Measurements from ENCODE around the gene TAF11L13. TPM values are rescaled to one million over a fixed set of nuclear protein-coding genes. Genes with fewer than 3 reads are reported as not detected.
"Not testable (repeated sequence)": the region's sequence is repeated elsewhere in the genome, so short reads cannot be mapped to it uniquely, and the experiment has no call there.

Gene TAF11L13
- total RNA-seq, 3 donors from 2014 or later, result not detected

- Histone ChIP-seq H3K4me3 (no peak overlapping the region), H3K36me3 (no peaks in the 10 kb centered on the region), H3K4me1 (no peaks in the 10 kb centered on the region), H3K9me3 (no peaks in the 10 kb centered on the region), H3K27me3 (no peaks in the 10 kb centered on the region), H3K27ac (no peak overlapping the region)
- intact Hi-C loops (cut with DNase I; ENCODE audit: low total_unique reads), result no loop called here
- TF ChIP-seq CTCF (IDR thresholded peaks at IDR 0.05) (no peak), POLR2A (IDR thresholded peaks at IDR 0.05) (no peak), POLR2AphosphoS5 (IDR thresholded peaks at IDR 0.05) (no peak)
- no peak for DNase-seq (ENCODE audit: low spot score in 2 of 2)
Measured at GRCh38 chr5:17614872-17615605, 16.8 kb upstream of the TAF11L13 start.

- intact Hi-C loops (cut with DNase I; ENCODE audit: low total_unique reads), result no loop called here
Measured at GRCh38 chr5:17619354-17619753, 12.5 kb upstream of the TAF11L13 start.

GRCh38 chr5:17620627-17621026, 11.3 kb upstream of the TAF11L13 start:
- Histone ChIP-seq H3K9me3 (no peaks in the 10 kb centered on the region), H3K4me3 (no peak overlapping the region), H3K36me3 (no peaks in the 10 kb centered on the region), H3K4me1 (no peaks in the 10 kb centered on the region), H3K27ac (no peak overlapping the region), H3K27me3 (no peaks in the 10 kb centered on the region)
- DNase-seq (ENCODE audit: low spot score in 2 of 2), result no peak
- intact Hi-C loops (cut with DNase I; ENCODE audit: low total_unique reads), result no loop called here
- TF ChIP-seq POLR2AphosphoS5 (IDR thresholded peaks at IDR 0.05) (no peak), POLR2A (IDR thresholded peaks at IDR 0.05) (no peak)

More at GRCh38 chr5:17619354-17619753, 12.5 kb upstream of the TAF11L13 start:
- H3K4me1 ChIP-seq, result no peaks in the 10 kb centered on the region
- no peaks in the 10 kb centered on the region for H3K27me3 ChIP-seq
- DNase-seq (ENCODE audit: low spot score in 2 of 2), result no peak
- no peak for TF ChIP-seq POLR2A (IDR thresholded peaks at IDR 0.05)
- TF ChIP-seq CTCF (IDR thresholded peaks at IDR 0.05), result no peak
- no peak for TF ChIP-seq POLR2AphosphoS5 (IDR thresholded peaks at IDR 0.05)
- H3K27ac ChIP-seq, result no peak overlapping the region
- H3K9me3 ChIP-seq, result no peaks in the 10 kb centered on the region
- no peaks in the 10 kb centered on the region for H3K36me3 ChIP-seq
- H3K4me3 ChIP-seq, result no peak overlapping the region

GRCh38 chr5:17625686-17626085, 6.2 kb upstream of the TAF11L13 start:
- Histone ChIP-seq H3K4me3 (no peak overlapping the region), H3K27ac (no peak overlapping the region), H3K9me3 (no peaks in the 10 kb centered on the region), H3K36me3 (no peaks in the 10 kb centered on the region), H3K4me1 (no peaks in the 10 kb centered on the region), H3K27me3 (no peaks in the 10 kb centered on the region)
- intact Hi-C loops (cut with DNase I; ENCODE audit: low total_unique reads), result no loop called here
- DNase-seq (ENCODE audit: low spot score in 2 of 2), result no peak
- no peak for TF ChIP-seq POLR2AphosphoS5 (IDR thresholded peaks at IDR 0.05)
- TF ChIP-seq CTCF (IDR thresholded peaks at IDR 0.05), result no peak
- no peak for TF ChIP-seq POLR2A (IDR thresholded peaks at IDR 0.05)

GRCh38 chr5:17634160-17634559, 2.3 kb downstream of the TAF11L13 start, which contains the start of gene TAF11L14:
TSS of gene TAF11L14 (plus strand) at chr5:17634460.
- H3K27me3 ChIP-seq, result no peaks in the 10 kb centered on the region
- DNase-seq (ENCODE audit: low spot score in 2 of 2), result no peak
- H3K4me1 ChIP-seq, result no peaks in the 10 kb centered on the region
- no peak within 1 kb of the TSS for H3K27ac ChIP-seq
- TF ChIP-seq POLR2AphosphoS5 (IDR thresholded peaks at IDR 0.05), result no peak
- intact Hi-C loops (cut with DNase I; ENCODE audit: low total_unique reads), result no loop called here
- H3K36me3 ChIP-seq, result no peaks in the 10 kb centered on the region
- no peak within 1 kb of the TSS for H3K4me3 ChIP-seq
- no peaks in the 10 kb centered on the region for H3K9me3 ChIP-seq

- intact Hi-C loops (cut with DNase I; ENCODE audit: low total_unique reads); H3K9me3 ChIP-seq; H3K4me1 ChIP-seq; H3K36me3 ChIP-seq; DNase-seq (ENCODE audit: low spot score in 2 of 2); H3K27ac ChIP-seq; H3K4me3 ChIP-seq; H3K27me3 ChIP-seq: not testable (repeated sequence)
Measured at GRCh38 chr5:17649232-17649631, 17.3 kb downstream of the TAF11L13 start.

GRCh38 chr5:17655201-17655759, 23.4 kb downstream of the TAF11L13 start:
- H3K4me3 ChIP-seq; H3K27me3 ChIP-seq; H3K4me1 ChIP-seq; H3K27ac ChIP-seq; DNase-seq (ENCODE audit: low spot score in 2 of 2); intact Hi-C loops (cut with DNase I; ENCODE audit: low total_unique reads); H3K9me3 ChIP-seq; H3K36me3 ChIP-seq: not testable (repeated sequence)
